Measurements from ENCODE around the gene CCDC50.

CCDC50 gene

GRCh38 chr3:191441687-191442086 lies 112.5 kb downstream of the CCDC50 start:
- no peak for DNase-seq
- in situ Hi-C loops (cut with MboI; ENCODE audit: low pct_unique_long_range_greater_than_20kb, low sequenced_read_pairs), result no loop called here

GRCh38 chr3:191444569-191444968 lies 115.4 kb downstream of the CCDC50 start:
- in situ Hi-C loops (cut with MboI; ENCODE audit: low pct_unique_long_range_greater_than_20kb, low sequenced_read_pairs), result no loop called here
- DNase-seq, result no peak

All from KBM-7 (cell line).